ENCODE data around the gene CRPPA. TPM values are rescaled to one million over a fixed set of nuclear protein-coding genes. Genes with fewer than 3 reads are reported as not detected.
"Not testable (repeated sequence)": the region's sequence is repeated elsewhere in the genome, so short reads cannot be mapped to it uniquely, and the experiment has no call there.

Gene CRPPA
- total RNA-seq, 1 experiment from 2014 or later: 1.6 TPM

DNA sequence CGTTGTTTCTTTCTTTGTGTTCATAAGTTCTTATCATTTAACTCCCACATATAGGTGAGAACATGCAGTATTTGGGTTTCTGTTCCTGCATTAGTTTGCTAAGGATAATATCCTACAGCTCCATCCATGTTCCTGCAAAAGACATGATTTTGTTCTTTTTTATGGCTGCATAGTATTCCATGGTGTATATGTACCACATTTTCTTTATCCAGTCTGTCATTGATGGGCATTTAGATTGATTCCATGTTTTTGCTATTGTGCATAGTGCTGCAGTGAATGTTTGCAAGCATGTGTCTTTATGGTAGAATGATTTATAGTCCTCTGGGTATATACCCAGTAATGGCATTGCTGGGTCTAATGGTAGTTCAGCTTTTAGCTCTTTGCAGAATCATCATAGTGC lies 35.0 kb upstream of the CRPPA start:
- POLR2A ChIA-PET; H4K20me1 ChIP-seq (ENCODE audit: insufficient read depth); RAD21 ChIA-PET (ENCODE audit: low non-redundant PET in 1 of 2, low total read pairs in 2 of 2, uncharacterized antibody in 2 of 2, unreplicated experiment in 2 of 2); H3K9me2 ChIP-seq (ENCODE audit: insufficient read depth); DNase-seq (ENCODE audit: low read depth, low spot score); intact Hi-C loops (cut with micrococcal nuclease); H3K27me3 ChIP-seq (ENCODE audit: insufficient read depth, low read length); CTCF ChIA-PET; H2AFZ ChIP-seq (ENCODE audit: low read depth, low read length, poor library complexity, severe bottlenecking); ATAC-seq; H3K9me3 ChIP-seq (ENCODE audit: control insufficient read depth in 1 of 2, insufficient read depth in 1 of 2, low read depth in 1 of 2, low read length in 2 of 2); H3K4me1 ChIP-seq (ENCODE audit: control insufficient read depth in 1 of 2, insufficient read depth in 2 of 2, low read length in 2 of 2); BruUV-seq (replicated peaks); H3K4me3 ChIP-seq (replicated peaks in 1 of 2; ENCODE audit: low read depth in 1 of 2, low read length in 2 of 2); H3K79me2 ChIP-seq (ENCODE audit: insufficient read depth, low read length); H3K9ac ChIP-seq (ENCODE audit: low read length); H3K36me3 ChIP-seq (ENCODE audit: control insufficient read depth in 1 of 2, insufficient read depth in 2 of 2, low read length in 2 of 2); H3K27ac ChIP-seq (ENCODE audit: low read depth, low read length); H3K4me2 ChIP-seq (ENCODE audit: low read length): not testable (repeated sequence)

DNA sequence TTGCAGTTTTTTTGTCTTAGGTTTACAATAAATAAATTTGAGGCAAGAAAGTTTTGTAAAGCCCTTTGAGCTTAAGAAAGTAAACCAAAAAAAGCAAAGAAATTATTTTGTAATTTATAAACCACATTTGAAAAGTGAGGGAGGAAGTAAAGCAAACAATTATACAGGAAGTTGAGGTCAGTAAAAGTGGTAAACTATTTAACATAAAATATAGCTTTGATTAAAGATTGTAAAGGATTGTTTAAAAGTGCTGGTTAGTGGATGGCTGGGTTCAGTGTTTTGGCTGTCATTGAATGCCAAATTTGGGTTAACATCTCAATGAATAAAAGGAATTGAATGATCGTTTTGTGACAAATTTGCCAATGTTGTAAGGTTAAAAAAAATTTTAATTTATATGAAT lies 34.3 kb upstream of the CRPPA start:
- CTCF ChIA-PET: no interaction called here
- Histone ChIP-seq H2AFZ (ENCODE audit: low read depth, low read length, poor library complexity, severe bottlenecking) (no peak overlapping the region), H3K4me1 (ENCODE audit: control insufficient read depth in 1 of 2, insufficient read depth in 2 of 2, low read length in 2 of 2) (no peaks in the 10 kb centered on the region), H3K9ac (ENCODE audit: low read length) (no peak overlapping the region), H3K4me2 (ENCODE audit: low read length) (no peak overlapping the region), H3K27me3 (ENCODE audit: insufficient read depth, low read length) (no peaks in the 10 kb centered on the region), H4K20me1 (ENCODE audit: insufficient read depth) (no peaks in the 10 kb centered on the region), H3K4me3 (replicated peaks in 1 of 2; ENCODE audit: low read depth in 1 of 2, low read length in 2 of 2) (no peak overlapping the region), H3K27ac (ENCODE audit: low read depth, low read length) (no peak overlapping the region), H3K36me3 (ENCODE audit: control insufficient read depth in 1 of 2, insufficient read depth in 2 of 2, low read length in 2 of 2) (no peaks in the 10 kb centered on the region), H3K79me2 (ENCODE audit: insufficient read depth, low read length) (no peaks in the 10 kb centered on the region), H3K9me2 (ENCODE audit: insufficient read depth) (no peaks in the 10 kb centered on the region; the same call in 1 of the 2 replicates), H3K9me3 (ENCODE audit: control insufficient read depth in 1 of 2, insufficient read depth in 1 of 2, low read depth in 1 of 2, low read length in 2 of 2) (no peaks in the 10 kb centered on the region)
- no peak for ATAC-seq
- intact Hi-C loops (cut with micrococcal nuclease): no loop called here
- TF ChIP-seq FOSL1 (IDR thresholded peaks at IDR 0.05; ENCODE audit: low read depth) (no peak), CEBPB (IDR thresholded peaks at IDR 0.05; ENCODE audit: low read depth) (no peak), JUND (IDR thresholded peaks at IDR 0.05) (no peak), EZH2 (IDR thresholded peaks at IDR 0.05) (no peak), POLR2AphosphoS5 (IDR thresholded peaks at IDR 0.05; ENCODE audit: low read depth, low read length) (no peak), TCF7L2 (IDR thresholded peaks at IDR 0.05; ENCODE audit: borderline replicate concordance, extremely low read depth, insufficient read depth, insufficient read length) (no peak), ZNF274 (IDR thresholded peaks at IDR 0.05; ENCODE audit: low read depth, low read length) (no peak), MAX (IDR thresholded peaks at IDR 0.05) (no peak), SIN3A (IDR thresholded peaks at IDR 0.05; ENCODE audit: low read depth) (no peak), POLR2A (IDR thresholded peaks at IDR 0.05; ENCODE audit: borderline replicate concordance, extremely low read depth, insufficient read depth, insufficient read length) (no peak), SP1 (IDR thresholded peaks at IDR 0.05; ENCODE audit: low read depth) (no peak), CBX3 (IDR thresholded peaks at IDR 0.05; ENCODE audit: low read depth) (no peak), EZH2phosphoT487 (IDR thresholded peaks at IDR 0.05; ENCODE audit: borderline replicate concordance) (no peak), ZFX (IDR thresholded peaks at IDR 0.05) (no peak)
- TF ChIP-seq, protein P1, sequence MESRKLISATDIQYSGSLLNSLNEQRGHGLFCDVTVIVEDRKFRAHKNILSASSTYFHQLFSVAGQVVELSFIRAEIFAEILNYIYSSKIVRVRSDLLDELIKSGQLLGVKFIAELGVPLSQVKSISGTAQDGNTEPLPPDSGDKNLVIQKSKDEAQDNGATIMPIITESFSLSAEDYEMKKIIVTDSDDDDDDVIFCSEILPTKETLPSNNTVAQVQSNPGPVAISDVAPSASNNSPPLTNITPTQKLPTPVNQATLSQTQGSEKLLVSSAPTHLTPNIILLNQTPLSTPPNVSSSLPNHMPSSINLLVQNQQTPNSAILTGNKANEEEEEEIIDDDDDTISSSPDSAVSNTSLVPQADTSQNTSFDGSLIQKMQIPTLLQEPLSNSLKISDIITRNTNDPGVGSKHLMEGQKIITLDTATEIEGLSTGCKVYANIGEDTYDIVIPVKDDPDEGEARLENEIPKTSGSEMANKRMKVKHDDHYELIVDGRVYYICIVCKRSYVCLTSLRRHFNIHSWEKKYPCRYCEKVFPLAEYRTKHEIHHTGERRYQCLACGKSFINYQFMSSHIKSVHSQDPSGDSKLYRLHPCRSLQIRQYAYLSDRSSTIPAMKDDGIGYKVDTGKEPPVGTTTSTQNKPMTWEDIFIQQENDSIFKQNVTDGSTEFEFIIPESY (IDR thresholded peaks at IDR 0.05; ENCODE audit: extremely low read depth, insufficient replicate concordance, low read length): no peak
- TF ChIP-seq, protein P2, sequence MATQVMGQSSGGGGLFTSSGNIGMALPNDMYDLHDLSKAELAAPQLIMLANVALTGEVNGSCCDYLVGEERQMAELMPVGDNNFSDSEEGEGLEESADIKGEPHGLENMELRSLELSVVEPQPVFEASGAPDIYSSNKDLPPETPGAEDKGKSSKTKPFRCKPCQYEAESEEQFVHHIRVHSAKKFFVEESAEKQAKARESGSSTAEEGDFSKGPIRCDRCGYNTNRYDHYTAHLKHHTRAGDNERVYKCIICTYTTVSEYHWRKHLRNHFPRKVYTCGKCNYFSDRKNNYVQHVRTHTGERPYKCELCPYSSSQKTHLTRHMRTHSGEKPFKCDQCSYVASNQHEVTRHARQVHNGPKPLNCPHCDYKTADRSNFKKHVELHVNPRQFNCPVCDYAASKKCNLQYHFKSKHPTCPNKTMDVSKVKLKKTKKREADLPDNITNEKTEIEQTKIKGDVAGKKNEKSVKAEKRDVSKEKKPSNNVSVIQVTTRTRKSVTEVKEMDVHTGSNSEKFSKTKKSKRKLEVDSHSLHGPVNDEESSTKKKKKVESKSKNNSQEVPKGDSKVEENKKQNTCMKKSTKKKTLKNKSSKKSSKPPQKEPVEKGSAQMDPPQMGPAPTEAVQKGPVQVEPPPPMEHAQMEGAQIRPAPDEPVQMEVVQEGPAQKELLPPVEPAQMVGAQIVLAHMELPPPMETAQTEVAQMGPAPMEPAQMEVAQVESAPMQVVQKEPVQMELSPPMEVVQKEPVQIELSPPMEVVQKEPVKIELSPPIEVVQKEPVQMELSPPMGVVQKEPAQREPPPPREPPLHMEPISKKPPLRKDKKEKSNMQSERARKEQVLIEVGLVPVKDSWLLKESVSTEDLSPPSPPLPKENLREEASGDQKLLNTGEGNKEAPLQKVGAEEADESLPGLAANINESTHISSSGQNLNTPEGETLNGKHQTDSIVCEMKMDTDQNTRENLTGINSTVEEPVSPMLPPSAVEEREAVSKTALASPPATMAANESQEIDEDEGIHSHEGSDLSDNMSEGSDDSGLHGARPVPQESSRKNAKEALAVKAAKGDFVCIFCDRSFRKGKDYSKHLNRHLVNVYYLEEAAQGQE (IDR thresholded peaks at IDR 0.05; ENCODE audit: low read depth): no peak
- BruUV-seq (replicated peaks): no TSS peak
- no peak for DNase-seq (ENCODE audit: low read depth, low spot score)
- RAD21 ChIA-PET (ENCODE audit: low non-redundant PET in 1 of 2, low total read pairs in 2 of 2, uncharacterized antibody in 2 of 2, unreplicated experiment in 2 of 2): no interaction called here
- POLR2A ChIA-PET: no interaction called here

All from HCT116 (cell line).